ENCODE results near the gene VPS8. TPM values are rescaled to one million over a fixed set of nuclear protein-coding genes. Genes with fewer than 3 reads are reported as not detected.

The VPS8 gene
- total RNA-seq, 1 donor from 2014 or later: 83.9 TPM

DNA sequence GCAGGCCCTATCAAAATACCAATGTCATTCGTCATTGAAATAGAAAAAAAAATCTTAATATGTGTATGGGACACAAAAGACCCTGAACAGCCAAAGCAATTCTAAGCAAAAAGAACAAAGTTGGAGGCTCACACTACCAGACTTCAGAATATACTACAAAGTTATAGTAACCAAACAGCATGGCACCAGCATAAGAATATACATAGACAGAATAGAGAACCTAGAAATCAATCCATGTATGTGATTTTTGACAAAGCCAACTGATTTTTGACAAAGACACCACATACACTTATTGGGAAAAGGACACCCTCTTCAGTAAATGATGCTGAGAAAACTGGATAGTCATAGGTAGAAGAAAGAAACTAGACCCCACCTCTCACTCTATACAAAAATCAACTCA lies 245.9 kb downstream of the VPS8 start:
- no peak for DNase-seq
- Histone ChIP-seq H3K27ac (replicated peaks) (no peak overlapping the region), H3K4me3 (no peak overlapping the region), H3K9me3 (replicated peaks) (peaks cover 22% of the 10 kb centered on the region), H3K36me3 (peaks cover 38% of the 10 kb centered on the region), H3K27me3 (ENCODE audit: low read depth) (no peaks in the 10 kb centered on the region), H3K4me1 (no peaks in the 10 kb centered on the region)
- TF ChIP-seq CTCF (IDR thresholded peaks at IDR 0.05; ENCODE audit: borderline replicate concordance): no peak
- intact Hi-C loops (cut with micrococcal nuclease): no loop called here

DNA sequence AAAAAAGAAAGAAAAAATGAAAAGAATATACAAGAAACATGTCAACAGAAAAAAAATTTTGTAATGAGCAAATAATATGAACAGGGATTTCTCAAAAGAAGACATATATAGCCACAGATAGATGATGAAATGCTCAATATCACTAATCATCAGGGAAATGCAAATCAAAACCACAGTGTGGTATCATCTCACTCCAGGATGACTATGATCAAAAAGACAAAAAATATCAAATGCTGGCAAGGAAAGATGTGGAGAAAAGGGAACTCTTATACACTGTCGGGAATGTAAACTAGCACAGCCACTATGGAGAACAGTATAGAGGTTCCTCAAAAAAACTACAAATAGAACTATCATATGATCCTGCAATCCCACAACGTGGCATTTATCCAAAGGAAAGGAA lies 246.8 kb downstream of the VPS8 start:
- Histone ChIP-seq H3K36me3 (peaks cover 28% of the 10 kb centered on the region), H3K9me3 (replicated peaks) (peaks cover 22% of the 10 kb centered on the region), H3K4me1 (no peaks in the 10 kb centered on the region), H3K27me3 (ENCODE audit: low read depth) (no peaks in the 10 kb centered on the region), H3K27ac (replicated peaks) (no peak overlapping the region), H3K4me3 (no peak overlapping the region)
- intact Hi-C loops (cut with micrococcal nuclease): no loop called here
- TF ChIP-seq CTCF (IDR thresholded peaks at IDR 0.05; ENCODE audit: borderline replicate concordance): no peak
- no peak for DNase-seq

- intact Hi-C loops (cut with micrococcal nuclease): no loop called here
- TF ChIP-seq CTCF (IDR thresholded peaks at IDR 0.05; ENCODE audit: borderline replicate concordance): no peak
- no peak for DNase-seq
These were observed 247.8 kb downstream of the VPS8 start for GRCh38 chr3:185059766-185060165.

GRCh38 chr3:185060655-185061054 lies 248.7 kb downstream of the VPS8 start:
- no peak for TF ChIP-seq CTCF (IDR thresholded peaks at IDR 0.05; ENCODE audit: borderline replicate concordance)
- Histone ChIP-seq H3K4me3 (no peak overlapping the region), H3K4me1 (no peaks in the 10 kb centered on the region), H3K27me3 (ENCODE audit: low read depth) (no peaks in the 10 kb centered on the region), H3K9me3 (replicated peaks) (peaks cover 22% of the 10 kb centered on the region), H3K27ac (replicated peaks) (no peak overlapping the region), H3K36me3 (peaks cover 9% of the 10 kb centered on the region)
- DNase-seq: no peak
- intact Hi-C loops (cut with micrococcal nuclease): no loop called here

More at GRCh38 chr3:185059766-185060165, 247.8 kb downstream of the VPS8 start:
- H3K27ac ChIP-seq (replicated peaks): no peak overlapping the region
- H3K36me3 ChIP-seq: peaks cover 18% of the 10 kb centered on the region
- no peak overlapping the region for H3K4me3 ChIP-seq
- H3K4me1 ChIP-seq: no peaks in the 10 kb centered on the region
- H3K27me3 ChIP-seq (ENCODE audit: low read depth): no peaks in the 10 kb centered on the region
- peaks cover 22% of the 10 kb centered on the region for H3K9me3 ChIP-seq (replicated peaks)

- peaks cover 9% of the 10 kb centered on the region for H3K9me3 ChIP-seq (replicated peaks)
- no peak for TF ChIP-seq CTCF (IDR thresholded peaks at IDR 0.05; ENCODE audit: borderline replicate concordance)
- DNase-seq: no peak
- H3K27ac ChIP-seq (replicated peaks): no peak overlapping the region
- H3K4me1 ChIP-seq: no peaks in the 10 kb centered on the region
- H3K27me3 ChIP-seq (ENCODE audit: low read depth): no peaks in the 10 kb centered on the region
- H3K36me3 ChIP-seq: no peaks in the 10 kb centered on the region
- no peak overlapping the region for H3K4me3 ChIP-seq
- intact Hi-C loops (cut with micrococcal nuclease): no loop called here
These were observed 250.2 kb downstream of the VPS8 start for GRCh38 chr3:185062191-185062590.

DNA sequence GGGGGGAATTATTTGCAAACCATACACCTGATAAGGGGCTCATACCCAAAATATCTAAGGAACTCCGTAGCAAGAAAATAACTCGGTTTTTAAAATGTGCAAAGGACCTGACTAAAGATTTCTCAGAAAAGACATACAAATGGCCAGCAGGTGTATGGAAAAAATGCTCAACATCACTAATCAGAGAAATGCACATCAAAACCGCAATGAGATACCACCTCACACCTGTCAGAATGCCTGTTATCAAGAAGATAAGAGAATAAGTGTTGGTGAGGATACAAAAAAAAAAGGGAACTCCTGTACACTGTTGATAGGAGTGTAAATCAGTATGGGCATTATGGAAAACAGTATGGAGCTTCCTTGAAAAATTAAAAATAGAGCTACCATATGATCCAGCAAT lies 251.5 kb downstream of the VPS8 start:
- no peak for DNase-seq
- no peaks in the 10 kb centered on the region for H3K4me1 ChIP-seq
- H3K9me3 ChIP-seq (replicated peaks): no peaks in the 10 kb centered on the region
- intact Hi-C loops (cut with micrococcal nuclease): no loop called here
- no peaks in the 10 kb centered on the region for H3K27me3 ChIP-seq (ENCODE audit: low read depth)
- H3K4me3 ChIP-seq: no peak overlapping the region
- H3K36me3 ChIP-seq: no peaks in the 10 kb centered on the region
- no peak overlapping the region for H3K27ac ChIP-seq (replicated peaks)
- no peak for TF ChIP-seq CTCF (IDR thresholded peaks at IDR 0.05; ENCODE audit: borderline replicate concordance)
